Measurements from ENCODE around the gene ZNF592.
"Not testable (repeated sequence)": the region's sequence is repeated elsewhere in the genome, so short reads cannot be mapped to it uniquely, and the experiment has no call there.

The ZNF592 gene, protein sequence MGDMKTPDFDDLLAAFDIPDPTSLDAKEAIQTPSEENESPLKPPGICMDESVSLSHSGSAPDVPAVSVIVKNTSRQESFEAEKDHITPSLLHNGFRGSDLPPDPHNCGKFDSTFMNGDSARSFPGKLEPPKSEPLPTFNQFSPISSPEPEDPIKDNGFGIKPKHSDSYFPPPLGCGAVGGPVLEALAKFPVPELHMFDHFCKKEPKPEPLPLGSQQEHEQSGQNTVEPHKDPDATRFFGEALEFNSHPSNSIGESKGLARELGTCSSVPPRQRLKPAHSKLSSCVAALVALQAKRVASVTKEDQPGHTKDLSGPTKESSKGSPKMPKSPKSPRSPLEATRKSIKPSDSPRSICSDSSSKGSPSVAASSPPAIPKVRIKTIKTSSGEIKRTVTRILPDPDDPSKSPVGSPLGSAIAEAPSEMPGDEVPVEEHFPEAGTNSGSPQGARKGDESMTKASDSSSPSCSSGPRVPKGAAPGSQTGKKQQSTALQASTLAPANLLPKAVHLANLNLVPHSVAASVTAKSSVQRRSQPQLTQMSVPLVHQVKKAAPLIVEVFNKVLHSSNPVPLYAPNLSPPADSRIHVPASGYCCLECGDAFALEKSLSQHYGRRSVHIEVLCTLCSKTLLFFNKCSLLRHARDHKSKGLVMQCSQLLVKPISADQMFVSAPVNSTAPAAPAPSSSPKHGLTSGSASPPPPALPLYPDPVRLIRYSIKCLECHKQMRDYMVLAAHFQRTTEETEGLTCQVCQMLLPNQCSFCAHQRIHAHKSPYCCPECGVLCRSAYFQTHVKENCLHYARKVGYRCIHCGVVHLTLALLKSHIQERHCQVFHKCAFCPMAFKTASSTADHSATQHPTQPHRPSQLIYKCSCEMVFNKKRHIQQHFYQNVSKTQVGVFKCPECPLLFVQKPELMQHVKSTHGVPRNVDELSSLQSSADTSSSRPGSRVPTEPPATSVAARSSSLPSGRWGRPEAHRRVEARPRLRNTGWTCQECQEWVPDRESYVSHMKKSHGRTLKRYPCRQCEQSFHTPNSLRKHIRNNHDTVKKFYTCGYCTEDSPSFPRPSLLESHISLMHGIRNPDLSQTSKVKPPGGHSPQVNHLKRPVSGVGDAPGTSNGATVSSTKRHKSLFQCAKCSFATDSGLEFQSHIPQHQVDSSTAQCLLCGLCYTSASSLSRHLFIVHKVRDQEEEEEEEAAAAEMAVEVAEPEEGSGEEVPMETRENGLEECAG (N-terminal part only)

DNA sequence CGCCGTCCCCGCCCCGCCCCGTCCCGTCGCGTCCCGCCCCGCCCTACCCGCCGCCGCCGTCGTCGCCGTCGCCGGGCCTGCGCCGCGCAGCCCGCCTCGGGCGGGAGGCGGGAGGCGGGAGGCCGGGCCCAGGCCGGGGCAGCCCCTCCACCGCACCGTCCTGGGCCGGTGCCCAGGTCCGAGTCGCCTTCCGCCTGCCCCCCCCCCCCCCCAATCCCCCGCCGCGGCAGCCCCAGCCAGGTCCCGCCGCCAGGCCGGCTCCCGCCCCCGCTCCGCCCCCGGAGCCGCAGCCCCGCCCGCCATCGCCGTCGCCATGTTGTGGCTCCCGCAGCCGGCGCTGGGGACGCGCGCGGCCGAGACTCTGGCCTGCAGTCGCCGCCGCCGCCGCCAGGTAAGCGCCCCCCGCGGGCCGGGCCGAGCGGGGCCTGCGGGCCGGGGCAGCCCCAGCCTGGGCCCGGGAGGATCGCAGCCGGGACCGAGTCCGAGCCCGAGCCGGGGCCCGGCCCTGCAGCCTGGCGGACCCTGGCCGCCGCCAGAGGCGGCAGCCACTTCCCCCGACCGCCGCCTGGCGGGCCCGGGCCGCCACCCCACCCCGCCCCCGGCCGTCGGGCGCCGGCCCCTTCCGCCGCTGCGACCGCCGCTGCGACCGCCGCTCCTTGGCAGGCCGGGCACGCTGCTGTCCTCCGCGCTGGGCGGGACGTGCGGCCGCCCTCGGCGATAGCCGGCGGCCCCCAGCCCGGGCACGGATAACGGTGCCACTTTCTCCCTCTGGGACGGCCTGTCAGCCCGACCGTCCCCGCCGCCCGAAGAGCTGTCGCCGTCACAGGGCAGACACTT, at the start of gene ZNF592:
ZNF592 (plus strand) TSS at position 319 of the 837 bp plus-strand sequence. CDS start 34,084 bp downstream, outside the sequence.
- peak; percentile 51 to 71 (median 58) for DNase-seq (ENCODE audit: low read depth in 3 of 3)

DNA sequence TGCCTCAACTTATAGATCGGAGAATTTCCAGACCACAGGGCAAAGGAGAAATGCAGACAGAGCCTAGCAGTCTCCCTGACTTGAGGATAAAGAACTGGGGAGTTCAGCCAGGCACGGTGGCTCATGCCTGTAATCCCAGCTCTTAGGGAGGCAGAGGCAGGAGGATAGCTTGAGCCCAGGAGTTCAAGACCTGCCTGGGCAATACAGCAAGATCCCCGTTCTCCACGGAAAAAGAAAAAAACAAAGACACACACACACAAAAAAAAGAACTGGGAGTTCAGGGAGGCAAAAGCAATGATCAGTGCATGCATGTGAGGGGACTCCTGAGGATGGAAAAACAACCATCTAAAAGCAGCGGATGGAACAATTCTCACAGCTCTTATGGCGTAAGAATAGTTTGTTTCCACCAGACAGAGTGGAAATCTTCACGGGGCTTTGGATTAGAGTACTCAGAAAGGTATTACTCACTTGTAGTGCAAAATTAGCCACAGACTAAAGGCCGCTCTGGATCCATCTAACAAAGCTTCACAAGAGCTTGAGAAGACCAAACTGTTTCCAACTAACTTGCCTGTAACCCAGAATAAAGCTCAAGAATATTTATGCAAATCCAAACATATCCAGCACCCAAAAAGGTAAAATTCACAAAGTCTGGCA, 48.7 kb upstream of the ZNF592 start:
- DNase-seq (ENCODE audit: low read depth in 3 of 3), result no peak

DNA sequence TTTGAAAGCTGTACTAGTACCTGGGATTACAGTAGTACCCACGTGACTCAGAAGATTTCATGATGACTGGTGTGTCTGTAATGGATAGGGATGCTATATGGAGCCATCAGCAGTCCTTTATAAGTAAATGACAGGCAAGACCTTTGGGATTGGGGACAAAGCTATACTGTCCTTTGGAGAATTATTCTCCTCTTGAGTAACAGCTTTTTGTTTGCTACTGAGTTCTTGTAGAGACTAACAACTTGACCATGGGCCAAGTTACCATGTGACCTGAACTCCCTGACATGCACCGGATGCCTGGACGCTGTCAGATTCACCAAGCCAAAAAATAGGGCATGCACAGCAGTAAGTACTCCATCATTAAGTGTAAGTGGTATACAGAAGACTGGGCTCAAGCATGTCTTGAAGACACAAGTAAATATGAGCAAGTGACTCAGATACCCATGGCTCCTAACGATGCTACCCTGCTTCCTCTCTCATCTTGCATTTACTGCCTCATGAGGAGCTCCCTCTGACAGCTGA, 45.4 kb upstream of the ZNF592 start:
- no peak for DNase-seq (ENCODE audit: low read depth in 3 of 3)

DNA sequence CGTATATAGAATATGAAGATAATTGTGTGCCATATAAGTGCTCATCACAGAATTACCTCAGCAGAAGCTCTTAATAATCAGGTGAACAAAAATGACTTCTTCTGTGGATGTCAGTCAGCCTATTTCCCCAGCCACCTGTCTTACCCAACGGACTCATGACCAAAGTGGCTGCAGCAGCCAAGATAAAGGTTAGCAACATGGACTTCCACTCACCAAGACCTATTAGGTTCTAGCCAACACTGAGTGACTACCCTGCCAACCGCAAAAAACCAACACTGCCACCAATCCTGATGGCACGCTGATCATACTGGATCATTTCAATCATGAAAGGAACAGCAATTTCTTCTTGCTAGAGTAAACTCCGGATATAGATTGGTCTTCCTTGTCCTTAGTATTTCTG, 44.6 kb upstream of the ZNF592 start:
- DNase-seq (ENCODE audit: low read depth in 3 of 3), result no peak

DNA sequence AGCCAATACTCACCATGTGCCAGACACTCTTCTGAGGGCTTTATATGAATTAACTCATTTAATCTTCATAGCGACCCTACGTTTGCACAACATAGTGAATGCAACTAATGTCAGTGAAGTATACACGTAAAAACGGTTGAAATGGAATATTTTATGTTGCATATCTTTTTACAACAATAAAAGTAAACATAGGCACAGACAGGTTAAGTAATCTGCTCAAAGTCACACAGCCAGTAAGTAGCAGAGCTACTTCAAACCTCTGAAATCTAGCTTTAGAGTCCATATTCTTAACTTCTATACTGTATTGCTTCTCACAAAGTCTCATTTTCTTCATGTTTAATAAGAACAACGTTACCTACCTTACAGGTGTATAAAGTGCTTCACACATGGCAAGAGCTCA, 34.0 kb upstream of the ZNF592 start:
- DNase-seq (ENCODE audit: low read depth in 3 of 3), result no peak

DNA sequence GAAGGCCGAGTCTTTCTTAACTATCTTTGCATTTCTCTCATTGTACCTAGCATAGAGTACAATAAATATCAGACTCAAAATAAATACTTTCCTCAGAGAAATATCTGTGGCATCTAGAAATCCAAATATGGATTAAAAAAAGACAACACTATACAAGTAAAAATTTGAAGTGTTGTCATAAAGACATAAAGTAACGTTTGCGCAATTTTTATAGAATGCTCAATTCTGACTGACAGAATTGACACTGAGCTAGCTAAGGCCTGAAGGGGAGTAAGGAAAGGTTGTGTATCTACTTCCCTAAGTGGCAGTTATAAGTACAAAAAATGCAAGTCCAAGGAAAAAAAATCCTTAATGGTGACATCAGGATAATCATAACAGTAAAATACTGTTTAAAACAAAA, 33.6 kb upstream of the ZNF592 start:
- DNase-seq (ENCODE audit: low read depth in 3 of 3), result no peak

DNA sequence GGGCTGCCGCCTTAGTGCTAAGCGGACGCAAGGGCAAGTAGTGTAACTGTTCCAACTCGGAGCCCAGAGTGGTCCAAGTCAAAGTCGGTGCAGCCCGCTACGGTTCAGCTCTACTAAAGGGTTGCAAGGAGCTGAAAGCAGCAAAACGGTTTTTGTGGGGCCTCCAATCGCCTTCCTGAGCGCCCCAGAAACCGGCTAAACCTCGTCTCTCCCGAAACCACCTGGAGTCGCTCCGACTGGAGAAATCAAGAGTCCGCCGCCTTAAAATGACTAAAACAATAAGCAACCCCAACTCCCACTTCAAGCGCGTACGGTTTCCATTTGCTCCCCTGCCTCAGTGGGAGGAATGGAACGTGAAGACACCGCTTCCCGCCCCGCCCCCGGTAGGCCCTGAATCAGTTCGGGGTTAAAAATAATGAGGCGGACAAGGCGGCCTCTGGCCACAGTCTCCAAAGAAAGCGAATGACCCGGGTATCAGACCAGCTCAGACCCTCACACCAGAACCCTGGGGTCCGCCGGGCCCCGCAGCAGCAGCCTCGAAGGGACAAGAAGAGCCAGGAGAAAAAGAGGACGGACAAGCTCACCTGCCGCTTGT, 32.9 kb upstream of the ZNF592 start:
- peak in 1 of 3 donors; percentile 53 for DNase-seq (ENCODE audit: low read depth in 3 of 3)

DNA sequence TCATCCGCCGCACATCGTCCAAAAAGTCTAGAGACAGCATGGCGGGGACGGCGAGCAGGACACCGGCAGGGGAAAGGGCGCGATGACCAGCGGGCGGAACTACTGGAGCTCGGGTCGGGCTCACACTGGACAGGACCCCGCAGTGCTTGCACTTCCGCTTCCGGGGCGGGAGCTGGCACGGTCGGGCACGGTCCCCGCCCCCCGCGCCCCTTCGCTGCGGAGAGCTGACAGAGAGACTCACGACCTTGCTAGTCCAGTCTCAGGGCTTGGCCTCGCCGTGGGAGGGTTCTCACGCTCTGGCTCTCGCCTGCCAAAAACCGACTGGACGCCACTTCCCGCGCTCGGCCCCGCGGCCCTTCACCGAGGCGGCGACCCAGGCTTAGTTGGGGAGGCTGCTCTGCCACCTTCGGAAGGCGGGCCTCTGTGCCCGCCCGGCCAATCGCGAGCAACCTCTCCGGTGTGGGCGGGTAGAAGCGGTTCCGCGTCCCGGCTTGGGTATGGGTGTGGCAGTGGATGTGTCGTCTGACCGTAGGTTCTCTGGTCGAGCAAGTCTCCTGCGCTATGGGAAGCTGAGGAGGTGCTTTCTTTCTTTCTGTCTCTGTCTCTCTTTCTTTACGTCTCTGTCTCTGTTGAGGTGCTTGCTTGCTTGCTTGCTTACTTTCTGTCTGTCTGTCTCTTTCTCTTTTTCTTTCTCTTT, 32.2 kb upstream of the ZNF592 start, which contains the start of gene SEC11A:
SEC11A (minus strand) TSS at position 104 of the 697 bp plus-strand sequence; CDS start at position 40, 64 bp downstream.
- peak; percentile 86 to 90 (median 87) for DNase-seq (ENCODE audit: low read depth in 3 of 3)

DNA sequence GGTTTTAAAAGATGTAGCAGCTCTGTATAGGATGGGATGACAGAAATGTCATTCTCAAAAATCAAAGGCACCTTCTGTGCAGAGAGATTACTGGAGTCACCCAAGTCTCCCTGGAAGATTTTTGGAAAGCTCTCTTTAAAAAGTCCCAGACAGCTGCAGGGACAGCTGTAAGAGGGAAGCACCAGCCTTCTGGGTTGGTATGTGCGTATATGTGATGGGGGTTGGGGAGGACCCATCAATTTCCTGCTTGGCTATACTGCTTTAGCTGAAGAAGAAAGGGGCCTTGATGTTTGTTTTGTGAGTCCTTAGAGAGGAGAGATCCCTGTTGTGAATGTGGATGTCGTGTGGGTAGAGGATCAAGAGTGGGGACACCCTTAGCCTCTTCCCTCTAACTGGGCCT, 27.0 kb upstream of the ZNF592 start:
- DNase-seq (ENCODE audit: low read depth in 3 of 3), result no peak

DNA sequence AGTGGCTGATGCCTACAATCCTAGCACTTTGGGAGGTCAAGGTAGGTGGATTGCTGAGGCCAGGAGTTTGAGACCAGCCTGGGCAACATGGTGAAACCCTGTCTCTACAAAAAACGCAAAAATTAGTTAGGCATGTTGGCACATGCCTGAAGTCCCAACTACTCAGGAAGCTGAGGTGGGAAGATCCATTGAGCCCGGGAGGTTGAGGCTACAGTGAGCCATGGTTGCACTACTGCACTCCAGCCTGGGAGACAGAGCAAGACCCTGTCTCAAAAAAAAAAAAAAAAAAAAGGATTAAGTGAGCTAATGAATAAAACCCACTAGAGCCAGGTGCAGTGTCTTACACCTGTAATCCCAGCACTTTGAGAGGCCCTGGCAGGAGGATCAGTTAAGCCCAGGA, 25.8 kb upstream of the ZNF592 start:
- DNase-seq (ENCODE audit: low read depth in 3 of 3), result no peak

DNA sequence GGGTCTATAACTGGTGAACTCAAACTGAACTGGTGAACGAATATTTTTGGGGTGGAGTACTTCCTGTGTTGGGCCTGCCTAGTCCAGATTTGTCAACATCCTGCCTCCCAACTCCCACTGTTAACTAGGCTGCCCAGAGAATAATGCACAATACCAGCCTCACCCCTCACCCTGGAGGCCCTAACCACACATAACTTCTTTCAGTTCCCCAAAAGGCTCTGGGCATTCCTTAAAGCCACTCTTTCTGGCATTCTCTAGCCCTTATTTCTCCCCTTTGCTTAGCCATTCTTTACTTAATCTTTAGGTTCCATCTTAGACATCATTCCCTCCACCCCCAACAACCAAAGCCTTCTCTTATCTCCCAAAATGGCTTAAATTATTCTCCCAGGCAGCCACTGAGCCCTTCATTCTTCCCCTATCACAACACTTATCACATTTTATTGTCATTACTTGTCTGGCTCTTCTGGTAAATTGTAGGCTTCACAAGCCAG, 23.3 kb upstream of the ZNF592 start:
- DNase-seq (ENCODE audit: low read depth in 3 of 3), result no peak

DNA sequence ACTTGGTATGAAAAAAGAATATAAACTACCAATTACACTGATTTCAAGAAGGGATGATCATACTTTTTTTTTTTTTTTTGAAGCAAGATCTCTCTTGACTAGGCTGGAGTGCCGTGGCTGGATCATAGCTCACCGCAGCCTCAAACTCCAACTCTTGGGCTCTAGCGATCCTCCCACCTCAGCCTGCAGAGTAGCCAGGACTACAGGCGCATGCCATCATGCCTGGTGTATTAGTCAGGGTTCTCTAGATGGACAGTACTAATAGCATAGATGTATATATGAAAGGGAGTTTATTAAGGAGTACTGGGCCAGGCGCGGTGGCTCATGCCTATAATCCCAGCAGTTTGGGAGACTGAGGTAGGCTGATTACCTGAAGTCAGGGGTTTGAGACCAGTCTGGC, 21.0 kb upstream of the ZNF592 start:
- no peak for DNase-seq (ENCODE audit: low read depth in 3 of 3)

DNA sequence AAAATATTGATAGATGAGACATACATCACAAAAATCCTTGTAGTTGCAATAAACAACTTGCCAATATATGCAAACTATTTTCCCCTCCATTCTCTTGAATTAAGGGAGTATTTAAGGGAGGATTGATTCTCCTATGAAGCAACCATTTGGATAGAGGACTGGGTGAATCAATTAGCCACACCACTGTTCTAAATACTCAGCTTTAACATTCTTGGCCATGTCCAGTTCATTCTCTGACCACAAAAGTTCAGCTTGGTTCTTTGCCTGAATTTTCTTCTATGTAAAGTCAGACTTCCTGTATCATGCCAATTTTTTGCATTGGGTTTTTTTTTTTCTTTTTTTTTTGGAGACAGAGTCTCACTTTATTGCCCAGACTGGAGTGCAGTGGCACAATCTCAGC, 16.6 kb upstream of the ZNF592 start:
- DNase-seq (ENCODE audit: low read depth in 3 of 3), result no peak

DNA sequence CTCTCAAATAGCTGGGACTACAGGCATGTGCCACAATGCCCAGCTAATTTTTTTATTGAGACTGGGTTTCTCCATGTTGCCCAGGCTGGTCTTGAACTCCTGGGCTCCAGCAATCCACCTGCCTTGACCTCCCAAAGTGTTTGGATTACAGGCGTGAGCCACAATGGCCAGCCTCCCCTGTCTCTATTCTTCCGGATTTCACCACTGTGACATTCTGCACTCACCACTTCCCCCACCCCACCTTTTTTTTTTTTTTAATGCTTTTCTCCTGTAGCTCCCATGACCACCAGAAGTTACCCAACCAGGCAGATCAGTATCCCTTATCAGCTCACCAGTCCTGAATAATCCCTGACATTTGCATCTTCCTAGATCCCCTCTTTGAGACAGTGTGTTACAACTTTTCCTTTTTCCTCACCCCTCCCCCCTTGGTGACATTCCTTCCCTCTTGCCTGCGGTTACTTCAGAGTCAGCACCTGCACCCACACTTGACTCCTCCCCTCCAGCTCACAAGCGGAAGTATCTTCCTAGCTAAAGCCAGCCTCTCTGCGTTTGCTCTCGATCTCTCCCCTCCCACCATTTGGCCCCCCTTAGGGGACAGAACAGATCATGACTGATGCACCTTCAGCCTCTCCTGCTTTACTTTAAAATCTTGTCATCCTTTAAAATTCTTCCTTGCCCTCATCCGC, 13.5 kb upstream of the ZNF592 start:
- peak in 2 of 3 donors; percentile 65 to 76 for DNase-seq (ENCODE audit: low read depth in 3 of 3)

DNA sequence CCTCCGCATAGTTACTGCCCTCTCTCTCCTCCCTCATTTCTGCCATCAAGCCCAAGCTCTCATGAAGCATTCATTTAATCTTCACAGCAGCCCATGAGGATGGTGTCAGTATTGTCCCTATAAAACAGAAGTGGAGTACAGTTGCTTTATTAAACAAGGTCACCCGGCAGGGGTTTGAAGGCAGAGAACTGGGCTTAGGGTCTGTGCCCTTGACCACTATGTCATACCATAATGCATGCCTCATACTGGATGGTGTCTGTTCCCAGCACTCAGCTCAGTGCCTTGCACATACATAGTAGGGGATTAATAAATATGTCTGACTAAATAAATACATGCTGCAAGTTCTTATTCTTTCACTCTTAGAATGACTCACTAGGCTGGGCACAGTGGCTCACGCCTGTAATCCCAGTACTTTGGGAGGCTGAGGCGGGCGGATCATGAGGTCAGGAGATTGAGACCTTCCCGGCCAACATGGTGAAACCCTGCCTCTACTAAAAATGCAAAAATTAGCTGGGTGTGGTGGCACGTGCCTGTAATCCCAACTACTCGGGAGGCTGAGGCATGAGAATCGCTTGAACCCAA, 12.8 kb upstream of the ZNF592 start:
- DNase-seq (ENCODE audit: low read depth in 3 of 3), result not testable (repeated sequence)

DNA sequence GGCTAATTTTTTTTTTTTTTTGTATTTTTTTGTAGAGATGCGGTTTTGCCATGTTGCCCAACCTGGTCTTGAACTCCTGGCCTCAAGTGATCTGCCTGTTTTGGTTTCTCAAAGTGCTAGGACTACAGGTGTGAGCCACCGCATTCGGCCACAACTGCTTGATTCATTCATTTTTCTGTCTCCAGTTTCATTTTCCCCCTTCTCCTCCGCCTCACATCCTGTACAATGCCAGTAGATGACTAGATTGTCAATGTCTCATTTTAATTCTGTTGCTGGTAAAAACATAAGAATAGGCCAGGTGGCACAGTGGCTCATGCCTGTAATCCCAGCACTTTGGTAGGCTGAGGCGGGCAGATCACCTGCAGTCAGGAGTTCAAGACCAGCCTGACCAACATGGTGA, 12.0 kb upstream of the ZNF592 start:
- DNase-seq (ENCODE audit: low read depth in 3 of 3), result peak in 2 of 3 donors; percentile 64 to 69

DNA sequence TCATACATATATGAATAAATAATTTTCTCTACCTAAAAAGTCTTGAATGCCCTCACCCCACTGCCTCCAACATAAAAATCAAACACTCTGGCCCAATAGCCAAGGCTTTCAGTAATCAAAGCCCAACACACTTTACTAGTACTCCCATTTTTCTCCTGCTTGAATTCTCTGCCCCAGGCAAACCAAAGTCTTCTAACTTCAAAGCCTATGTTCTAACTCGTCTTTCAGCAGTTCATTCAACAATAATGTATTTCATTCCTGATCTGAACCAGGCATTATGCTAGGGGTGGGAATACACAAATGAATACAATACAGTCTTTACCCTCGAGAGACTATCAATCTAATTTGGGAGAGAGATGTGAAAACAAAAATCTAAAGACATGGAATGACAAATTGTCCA, 11.4 kb upstream of the ZNF592 start:
- DNase-seq (ENCODE audit: low read depth in 3 of 3), result no peak

DNA sequence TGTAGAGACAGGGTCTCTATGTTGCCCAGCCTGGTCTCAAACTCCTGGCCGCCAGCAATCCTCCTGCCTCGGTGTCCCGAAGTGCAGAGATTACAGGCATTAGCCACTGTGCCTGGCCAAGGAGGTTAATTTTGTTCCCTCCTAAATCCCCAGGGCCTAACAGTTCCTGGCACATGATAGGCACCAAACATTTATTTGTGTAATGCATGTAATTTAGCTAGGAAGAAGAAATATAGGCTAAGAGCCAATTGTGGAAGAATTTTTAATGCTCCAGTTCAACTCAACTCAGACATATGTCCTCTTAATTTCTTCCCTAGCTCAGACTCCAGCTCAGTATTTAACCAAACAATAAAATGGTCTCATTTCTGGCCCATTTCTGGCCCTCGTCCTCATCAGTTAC, 7.7 kb upstream of the ZNF592 start:
- no peak for DNase-seq (ENCODE audit: low read depth in 3 of 3)
